Stomach (tissue), 9 donors: ENCODE data around the gene ZNF576. TPM values are rescaled to one million over a fixed set of nuclear protein-coding genes. Genes with fewer than 3 reads are reported as not detected.

Source experiments
- DNase-seq, 2 donors: peaks; one replicate each; pipeline versions ENCODE4 v3.0.0 to v3.0.0-alpha.2; 2013 to 2019
- H3K27ac ChIP-seq, 5 donors: fragments of 200-600 bp in 4 of 5; sonication (generic) in 4 of 5; one replicate each; pipeline ENCODE4 v1.5.1; 2013 to 2019; ENCODE audit warnings: mild to moderate bottlenecking in 1 of 5, moderate library complexity in 1 of 5
- H3K27me3 ChIP-seq, 3 donors: fragments of 200-600 bp; sonication (generic); one replicate each; pipeline ENCODE4 v1.5.1; 2017 to 2019; ENCODE audit warnings: mixed run types in 1 of 3
- H3K36me3 ChIP-seq, 4 donors: fragments of 200-600 bp; sonication (generic); 1 replicate in 3 of 4; 2 replicates in 1 of 4; pipeline ENCODE4 v1.5.1; 2016 to 2019
- H3K4me1 ChIP-seq, 4 donors: fragments of 200-600 bp; sonication (generic); one replicate each; pipeline ENCODE4 v1.5.1; 2016 to 2019
- H3K4me3 ChIP-seq, 4 donors: fragments of 200-600 bp; sonication (generic) in 3 of 4; one replicate each; pipeline ENCODE4 v1.5.1; 2016 to 2019; ENCODE audit warnings: mild to moderate bottlenecking in 1 of 4
- H3K9me3 ChIP-seq, 4 donors: fragments of 200-600 bp; sonication (generic); one replicate each; pipeline ENCODE4 v1.5.1; 2016 to 2019
- CTCF ChIP-seq, 7 experiments: fragments of 450-650 bp in 4 of 7; fragments of 200-600 bp in 3 of 7; sonication (generic) in 3 of 7; IDR thresholded peaks; one replicate each; pipeline ENCODE4 v1.5.1; 2016 to 2019; ENCODE audit warnings: antibody characterized with exemption in 7 of 7, control low read depth in 2 of 7, mild to moderate bottlenecking in 1 of 7
- EP300 ChIP-seq: sonication (generic); formaldehyde crosslinking; IDR thresholded peaks from one replicate; pipeline ENCODE4 v1.6.1; 2017; ENCODE audit warnings: antibody characterized with exemption
- POLR2A ChIP-seq, 4 donors: fragments of 450-650 bp; IDR thresholded peaks; one replicate each; pipeline ENCODE4 v1.6.1; 2016; ENCODE audit warnings: antibody characterized with exemption in 4 of 4, control low read depth in 2 of 4, mild to moderate bottlenecking in 1 of 4, moderate library complexity in 1 of 4
- POLR2AphosphoS5 ChIP-seq, 3 donors: sonication (generic); formaldehyde crosslinking; IDR thresholded peaks; one replicate each; pipeline ENCODE4 v1.6.1; 2016; ENCODE audit warnings: antibody characterized with exemption in 3 of 3
- WGBS, 5 donors: extraction: QIAGEN DNeasy Blood & Tissue Kit in 3 of 5; methylation state at CpG; one replicate each; pipeline versions ENCODE4 v1.1.5 to v1.1.7; 2013 to 2018; 5-methylcytosine and 5-hydroxymethylcytosine counted together
- intact Hi-C: fragments of 100-400 bp; cut with DNase I; formaldehyde crosslinking; loops from one replicate; pipeline ENCODE4 v1.15.1; 2023; ENCODE audit warnings: low total_unique reads
- polyA plus RNA-seq, 3 donors: library from polyadenylated mRNA; stranded (reverse); fragments of 200-250 nt; gene quantifications; one replicate each; pipeline ENCODE4 v1.2.3, GENCODE V29; 2013
- total RNA-seq, 5 donors: library from RNA; depleted of rRNA; stranded (reverse); fragments of >200 nt; gene quantifications; one replicate each; pipeline versions ENCODE4 v1.1.0 to v1.2.3, GENCODE V29; 2014 to 2016
- donor health status: healthy with polysubstance abuse.
- donor health status: Bipolar disorder and iron deficiency.
- donor health status: healthy.

Gene ZNF576
- total and polyA plus RNA-seq, 8 donors, result 4.2 to 21.6 (median 15.6) TPM; not detected in 1

DNA sequence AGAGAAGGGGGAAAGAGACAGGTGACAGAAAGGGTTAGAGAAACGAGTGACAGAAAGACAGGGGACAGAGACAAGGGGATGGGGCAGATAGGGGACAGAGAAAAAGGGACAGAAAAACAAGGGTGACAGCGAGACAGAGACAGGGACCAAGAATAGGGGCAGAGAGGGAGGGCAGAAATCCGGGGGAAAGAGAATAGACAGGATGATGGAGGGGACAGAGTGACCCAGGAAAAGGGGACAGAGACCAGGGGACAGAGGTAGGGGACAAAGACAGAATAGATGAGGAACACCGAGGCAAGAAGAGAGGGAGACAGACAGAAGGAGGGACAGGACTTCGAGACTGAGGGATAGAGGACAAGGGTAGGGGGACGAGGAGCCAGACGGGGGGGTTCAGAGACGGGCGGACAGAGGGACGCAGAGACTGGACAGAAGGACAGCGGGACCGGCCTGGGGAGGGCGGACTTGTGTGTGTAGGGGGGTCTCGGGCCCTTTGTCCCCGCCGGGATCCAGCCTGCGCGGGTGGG lies 42.7 kb downstream of the ZNF576 start:
- Histone ChIP-seq H3K27me3 (peaks cover 0 to 57% (median 16%) of the 10 kb centered on the region in 3 donors), H3K27ac (peak overlapping the region in 2 of 5 donors; percentile 53 to 73), H3K9me3 (no peaks in the 10 kb centered on the region), H3K4me3 (peak overlapping the region; percentile 46 to 70 (median 60)), H3K36me3 (no peaks in the 10 kb centered on the region), H3K4me1 (peaks cover 13 to 40% (median 24%) of the 10 kb centered on the region in 4 donors)
- TF ChIP-seq POLR2AphosphoS5 (IDR thresholded peaks at IDR 0.05), result no peak
- no peak for TF ChIP-seq EP300
- TF ChIP-seq CTCF (IDR thresholded peaks at IDR 0.05), result no peak
- no peak for TF ChIP-seq POLR2A (IDR thresholded peaks at IDR 0.05)
- 8 to 22% (median 14%) methylated on average over 7 to 18 of the region's 18 CpGs for WGBS, 5 donors
- intact Hi-C loops, result no loop called here
- no peak for DNase-seq

DNA sequence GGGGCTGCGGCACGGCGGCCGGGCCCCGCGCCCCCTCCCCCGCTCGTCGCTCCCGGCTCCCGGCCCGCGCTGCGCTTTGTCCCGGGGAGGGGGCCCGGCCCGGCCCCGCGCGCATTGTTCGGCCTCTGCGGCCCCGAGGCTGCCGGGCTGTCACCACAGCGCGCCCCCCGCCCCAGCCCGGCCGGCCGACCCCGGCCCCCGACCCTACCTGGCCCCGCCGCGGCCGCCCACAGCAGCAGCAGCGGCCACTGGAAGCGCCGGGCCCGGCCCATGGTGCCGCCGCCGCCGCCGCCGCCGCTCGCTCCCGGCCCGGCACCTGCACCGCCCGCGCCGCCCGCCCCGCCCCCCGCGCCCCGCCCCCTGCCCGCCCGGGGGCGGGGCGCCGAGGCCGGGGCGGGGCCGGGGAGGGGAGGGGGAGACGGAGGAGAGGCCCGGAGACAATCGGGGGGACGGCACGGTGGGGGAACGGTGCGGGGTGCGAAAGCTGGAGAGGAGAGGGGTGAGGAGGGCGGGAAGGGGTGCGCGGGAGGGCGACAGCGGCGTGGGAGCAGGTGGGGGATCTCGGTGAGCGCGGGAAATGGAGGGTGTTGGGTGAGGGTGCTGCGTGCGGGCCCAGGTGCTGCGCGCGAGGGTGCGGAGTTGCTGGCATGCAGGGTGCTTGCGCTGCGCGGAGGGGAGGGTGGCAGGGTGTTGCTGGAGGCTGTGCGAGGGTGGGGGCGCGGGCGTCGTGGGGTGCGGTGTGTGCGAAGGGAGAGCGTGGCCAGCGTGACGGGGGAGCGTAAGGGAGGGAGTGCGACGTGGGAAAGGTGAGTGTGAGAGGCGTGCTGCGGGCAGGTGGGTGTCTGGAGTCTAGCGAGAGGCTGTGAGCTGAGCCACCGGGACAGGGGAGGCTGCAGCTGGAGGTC lies 43.4 kb downstream of the ZNF576 start, which contains the start of gene CADM4:
Gene CADM4, minus strand, starts transcription at position 332 of the 905 bp plus-strand sequence. Its CDS starts 60 bp downstream, at position 272.
- TF ChIP-seq POLR2A (IDR thresholded peaks at IDR 0.05) (no peak), EP300 (no peak), CTCF (IDR thresholded peaks at IDR 0.05) (no peak)
- intact Hi-C loops, result no loop called here

DNA sequence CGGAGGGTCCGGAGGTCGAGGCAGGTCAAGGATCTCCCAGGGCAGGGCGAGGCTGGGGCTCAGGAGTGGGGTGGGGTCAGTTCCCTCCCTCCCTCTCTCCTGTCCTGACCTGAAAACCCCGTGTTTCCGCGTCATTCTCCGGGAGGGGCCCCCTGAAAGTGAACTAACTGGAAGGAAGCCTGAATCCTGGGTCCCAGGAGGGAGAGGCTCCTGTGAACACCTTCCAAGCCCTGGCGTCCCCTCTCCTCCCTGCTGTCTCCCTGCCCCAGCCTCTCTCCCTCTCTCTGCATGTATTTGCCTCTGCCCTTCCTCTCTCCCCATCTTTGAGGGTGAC lies 44.0 kb downstream of the ZNF576 start:
- intact Hi-C loops, result no loop called here
- Histone ChIP-seq H3K4me3 (peak overlapping the region; percentile 59 to 70 (median 62)), H3K4me1 (peaks cover 13 to 28% (median 21%) of the 10 kb centered on the region in 4 donors), H3K36me3 (no peaks in the 10 kb centered on the region), H3K9me3 (no peaks in the 10 kb centered on the region), H3K27me3 (peaks cover 0 to 52% (median 16%) of the 10 kb centered on the region in 3 donors), H3K27ac (peak overlapping the region in 1 of 5 donors; percentile 60)
- TF ChIP-seq POLR2A (IDR thresholded peaks at IDR 0.05) (no peak), CTCF (IDR thresholded peaks at IDR 0.05) (no peak), EP300 (no peak), POLR2AphosphoS5 (IDR thresholded peaks at IDR 0.05) (no peak)
- WGBS, 5 donors, result 6 to 12% (median 8%) methylated on average over 8 to 9 of the region's 9 CpGs
- DNase-seq, result peak in 1 of 2 donors; percentile 35

More for the DNA sequence above, 43.4 kb downstream of the ZNF576 start, which contains the start of gene CADM4:
- Histone ChIP-seq H3K27ac (peak within 1 kb of the TSS in 4 of 5 donors; percentile 47 to 73 (median 53)), H3K4me1 (peaks cover 13 to 35% (median 24%) of the 10 kb centered on the region in 4 donors), H3K4me3 (peak within 1 kb of the TSS; percentile 59 to 70 (median 62)), H3K27me3 (peaks cover 0 to 57% (median 16%) of the 10 kb centered on the region in 3 donors), H3K36me3 (no peaks in the 10 kb centered on the region), H3K9me3 (no peaks in the 10 kb centered on the region)
- 1 to 2% (median 1%) methylated on average over 51 to 106 of the region's 110 CpGs for WGBS, 5 donors
- peak; percentile 43 to 78 for DNase-seq

GRCh38 chr19:43641333-43641732 lies 44.9 kb downstream of the ZNF576 start:
- DNase-seq, result no peak

More at GRCh38 chr19:43641333-43641732, 44.9 kb downstream of the ZNF576 start:
- WGBS, 5 donors, result 61 to 69% (median 62%) methylated on average over 2 of the region's 2 CpGs
- Histone ChIP-seq H3K27ac (no peak overlapping the region), H3K27me3 (peaks cover 0 to 42% (median 16%) of the 10 kb centered on the region in 3 donors), H3K4me1 (peaks cover 13 to 26% (median 19%) of the 10 kb centered on the region in 4 donors), H3K4me3 (no peak overlapping the region), H3K36me3 (peaks cover 0 to 7% (median 5%) of the 10 kb centered on the region in 4 donors), H3K9me3 (no peaks in the 10 kb centered on the region)
- intact Hi-C loops, result no loop called here
- TF ChIP-seq POLR2A (IDR thresholded peaks at IDR 0.05) (no peak), CTCF (IDR thresholded peaks at IDR 0.05) (no peak), POLR2AphosphoS5 (IDR thresholded peaks at IDR 0.05) (no peak), EP300 (no peak)
